DND-41 (cell line): Measurements from ENCODE around the gene PDPK1.
A peak's percentile ranks its signal among the peaks of the same experiment; 100 is the strongest.

Experiments used
- ATAC-seq: fragments of 200-7000 bp; cut with Tn5 transposase; 3 replicates; pipeline ENCODE4 v1.9.1; 2021; ENCODE audit warnings: low read depth; ENCODE audit not compliant: insufficient read depth
- DNase-seq: peaks from one replicate; pipeline ENCODE4 v3.0.0-alpha.2; 2020
- H2AFZ ChIP-seq: 2 replicates; pipeline ENCODE4 v1.6.0; 2012; ENCODE audit warnings: low read depth, low read length
- H3K27ac ChIP-seq: 2 replicates; pipeline ENCODE4 v1.5.1; 2012; ENCODE audit warnings: low read length, inconsistent platforms
- H3K27me3 ChIP-seq: fragments of 200-600 bp; sonication (generic); 2 replicates; pipeline ENCODE4 v1.6.0; 2012; ENCODE audit warnings: low read length, mild to moderate bottlenecking, inconsistent platforms; ENCODE audit not compliant: insufficient read depth, poor library complexity
- H3K36me3 ChIP-seq: 2 replicates; pipeline ENCODE4 v1.5.1; 2012; ENCODE audit warnings: low read length, inconsistent platforms; ENCODE audit not compliant: insufficient read depth
- H3K4me1 ChIP-seq: 2 replicates; pipeline ENCODE4 v1.5.1; 2012; ENCODE audit warnings: mild to moderate bottlenecking, low read length; ENCODE audit not compliant: insufficient read depth
- H3K4me2 ChIP-seq: 2 replicates; pipeline ENCODE4 v1.6.0; 2012; ENCODE audit warnings: mild to moderate bottlenecking, moderate library complexity, low read length, inconsistent platforms; ENCODE audit not compliant: insufficient read depth
- H3K4me3 ChIP-seq, 2 experiments: fragments of 200-600 bp in 1 of 2; shearing (Covaris generic) in 1 of 2; 2 replicates each; pipeline ENCODE4 v1.5.1; 2012 to 2016; ENCODE audit warnings: inconsistent platforms in 2 of 2, low read length in 2 of 2, mild to moderate bottlenecking in 2 of 2, low read depth in 1 of 2, moderate library complexity in 1 of 2
- H3K79me2 ChIP-seq: 2 replicates; pipeline ENCODE4 v1.6.0; 2012; ENCODE audit warnings: low read length, inconsistent platforms; ENCODE audit not compliant: insufficient read depth
- H3K9ac ChIP-seq: 2 replicates; pipeline ENCODE4 v1.6.0; 2012; ENCODE audit warnings: low read depth, mild to moderate bottlenecking, inconsistent platforms, low read length, moderate library complexity
- H3K9me3 ChIP-seq: 2 replicates; pipeline ENCODE4 v1.5.1; 2012; ENCODE audit warnings: low read length, moderate library complexity, mild to moderate bottlenecking, inconsistent platforms; ENCODE audit not compliant: insufficient read depth, severe bottlenecking
- H4K20me1 ChIP-seq: 2 replicates; pipeline ENCODE4 v1.6.0; 2012; ENCODE audit warnings: low read length; ENCODE audit not compliant: insufficient read depth
- EZH2 ChIP-seq: IDR thresholded peaks from 3 replicates; pipeline ENCODE4 v1.6.1; 2012; ENCODE audit warnings: borderline replicate concordance, low read depth, mild to moderate bottlenecking, moderate library complexity, low read length, inconsistent platforms; ENCODE audit not compliant: severe bottlenecking
- TF ChIP-seq, protein P1 (sequence below): IDR thresholded peaks from 2 replicates; pipeline ENCODE4 v1.5.1; 2012; ENCODE audit warnings: borderline replicate concordance, low read length, moderate library complexity, mild to moderate bottlenecking; ENCODE audit not compliant: poor library complexity, severe bottlenecking; ENCODE audit errors: extremely low read depth

Gene PDPK1

DNA sequence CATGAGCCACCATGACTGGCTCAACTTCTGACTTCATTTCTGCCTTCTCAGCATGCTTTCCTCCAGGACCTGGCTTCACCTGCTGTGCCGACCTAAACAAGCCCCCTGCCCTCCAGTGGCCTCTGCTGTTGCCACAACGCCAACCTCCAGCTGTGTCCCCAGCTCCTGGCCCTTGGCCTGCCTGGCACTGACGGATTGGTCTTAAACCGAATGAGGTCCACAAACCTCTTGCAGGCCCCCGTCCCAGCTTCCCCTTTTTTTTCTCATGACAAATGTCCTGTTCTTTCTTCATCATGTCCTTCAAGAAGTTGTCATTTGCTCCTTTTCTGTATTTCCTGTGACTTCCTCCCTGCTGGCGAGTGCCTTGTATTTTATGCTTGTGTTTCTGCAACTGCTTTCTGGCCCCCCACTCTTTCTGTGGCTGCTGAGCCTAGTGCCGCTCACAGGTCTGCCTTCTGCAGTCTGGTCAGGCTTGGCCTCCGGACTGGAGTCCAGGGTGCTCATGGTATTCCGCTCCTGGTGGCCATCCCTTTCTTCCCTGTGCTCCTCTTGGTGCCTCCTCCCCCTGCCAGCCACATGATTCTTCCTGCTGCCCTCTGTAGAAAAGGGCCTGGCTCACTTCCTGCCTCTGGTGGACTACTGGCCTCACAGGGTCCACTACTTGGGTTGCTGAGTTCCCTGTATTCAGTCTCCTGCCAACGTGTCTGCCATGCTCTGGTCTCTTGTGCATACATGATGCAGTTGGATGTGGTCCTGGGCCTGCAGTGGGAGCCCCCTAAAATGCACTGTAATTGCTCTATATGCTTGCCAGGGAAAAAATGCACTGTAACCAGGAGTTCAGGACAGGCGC lies 21.2 kb upstream of the PDPK1 start:
- Histone ChIP-seq H3K79me2 (peaks cover 71% of the 10 kb centered on the region), H3K36me3 (peaks cover 27% of the 10 kb centered on the region), H3K4me1 (peaks cover 74% of the 10 kb centered on the region), H3K9me3 (no peaks in the 10 kb centered on the region), H4K20me1 (peaks cover 59% of the 10 kb centered on the region), H3K4me3 (peak overlapping the region in 1 of 2 experiments; percentile 28; a peak in 1 of 4 replicates), H2AFZ (no peak overlapping the region), H3K9ac (peak overlapping the region; percentile 23; the same call in 1 of the 2 replicates), H3K27ac (peak overlapping the region; percentile 24; the same call in 1 of the 2 replicates), H3K4me2 (peak overlapping the region; percentile 80), H3K27me3 (no peaks in the 10 kb centered on the region)
- TF ChIP-seq, protein P1, sequence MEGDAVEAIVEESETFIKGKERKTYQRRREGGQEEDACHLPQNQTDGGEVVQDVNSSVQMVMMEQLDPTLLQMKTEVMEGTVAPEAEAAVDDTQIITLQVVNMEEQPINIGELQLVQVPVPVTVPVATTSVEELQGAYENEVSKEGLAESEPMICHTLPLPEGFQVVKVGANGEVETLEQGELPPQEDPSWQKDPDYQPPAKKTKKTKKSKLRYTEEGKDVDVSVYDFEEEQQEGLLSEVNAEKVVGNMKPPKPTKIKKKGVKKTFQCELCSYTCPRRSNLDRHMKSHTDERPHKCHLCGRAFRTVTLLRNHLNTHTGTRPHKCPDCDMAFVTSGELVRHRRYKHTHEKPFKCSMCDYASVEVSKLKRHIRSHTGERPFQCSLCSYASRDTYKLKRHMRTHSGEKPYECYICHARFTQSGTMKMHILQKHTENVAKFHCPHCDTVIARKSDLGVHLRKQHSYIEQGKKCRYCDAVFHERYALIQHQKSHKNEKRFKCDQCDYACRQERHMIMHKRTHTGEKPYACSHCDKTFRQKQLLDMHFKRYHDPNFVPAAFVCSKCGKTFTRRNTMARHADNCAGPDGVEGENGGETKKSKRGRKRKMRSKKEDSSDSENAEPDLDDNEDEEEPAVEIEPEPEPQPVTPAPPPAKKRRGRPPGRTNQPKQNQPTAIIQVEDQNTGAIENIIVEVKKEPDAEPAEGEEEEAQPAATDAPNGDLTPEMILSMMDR, result no peak
- TF ChIP-seq EZH2, result no peak
- DNase-seq (no peak), ATAC-seq (no peak)

DNA sequence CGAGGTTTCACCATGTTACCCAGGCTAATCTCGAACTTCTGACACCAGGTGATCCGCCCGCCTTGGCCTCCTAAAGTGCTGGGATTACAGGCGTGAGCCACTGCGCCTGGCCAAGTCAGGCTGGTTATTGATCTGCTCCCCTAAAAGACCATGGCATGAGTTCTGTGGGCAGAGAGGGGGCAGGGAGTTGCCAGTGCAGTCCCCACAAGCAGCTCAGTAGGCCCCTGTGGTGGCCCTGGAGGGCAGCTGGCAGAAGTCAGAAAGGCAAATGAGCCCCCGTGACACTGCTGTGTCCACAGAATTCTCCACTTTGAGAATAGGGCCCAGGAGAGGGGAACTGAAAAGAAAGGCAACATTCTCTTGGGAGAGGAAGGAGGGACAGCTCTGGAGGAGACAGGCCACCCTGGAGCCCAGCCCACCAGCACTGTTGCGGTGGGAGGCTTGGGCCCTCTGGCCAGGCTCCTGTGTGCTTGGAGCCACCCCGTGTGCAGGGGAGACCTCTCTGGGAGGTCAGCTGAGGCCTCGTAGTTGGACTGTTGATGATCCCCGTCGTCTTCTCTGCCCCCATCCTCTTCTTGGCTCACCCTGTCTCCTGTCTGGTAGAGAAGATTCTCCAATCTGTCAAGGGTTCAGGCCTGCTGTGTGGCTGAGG lies 19.7 kb upstream of the PDPK1 start:
- Histone ChIP-seq H3K4me1 (peaks cover 72% of the 10 kb centered on the region), H3K36me3 (peaks cover 37% of the 10 kb centered on the region), H3K27ac (no peak overlapping the region), H3K9ac (0 out of 2 replicates have a peak overlapping the region, but pooled peaks have one; percentile 36), H3K79me2 (peaks cover 80% of the 10 kb centered on the region), H3K4me3 (no peak overlapping the region), H2AFZ (no peak overlapping the region), H3K27me3 (no peaks in the 10 kb centered on the region), H4K20me1 (peaks cover 59% of the 10 kb centered on the region), H3K4me2 (peak overlapping the region; percentile 99), H3K9me3 (no peaks in the 10 kb centered on the region)
- TF ChIP-seq, protein P1, result no peak
- no peak for TF ChIP-seq EZH2
- no peak for DNase-seq
- ATAC-seq, result no peak

DNA sequence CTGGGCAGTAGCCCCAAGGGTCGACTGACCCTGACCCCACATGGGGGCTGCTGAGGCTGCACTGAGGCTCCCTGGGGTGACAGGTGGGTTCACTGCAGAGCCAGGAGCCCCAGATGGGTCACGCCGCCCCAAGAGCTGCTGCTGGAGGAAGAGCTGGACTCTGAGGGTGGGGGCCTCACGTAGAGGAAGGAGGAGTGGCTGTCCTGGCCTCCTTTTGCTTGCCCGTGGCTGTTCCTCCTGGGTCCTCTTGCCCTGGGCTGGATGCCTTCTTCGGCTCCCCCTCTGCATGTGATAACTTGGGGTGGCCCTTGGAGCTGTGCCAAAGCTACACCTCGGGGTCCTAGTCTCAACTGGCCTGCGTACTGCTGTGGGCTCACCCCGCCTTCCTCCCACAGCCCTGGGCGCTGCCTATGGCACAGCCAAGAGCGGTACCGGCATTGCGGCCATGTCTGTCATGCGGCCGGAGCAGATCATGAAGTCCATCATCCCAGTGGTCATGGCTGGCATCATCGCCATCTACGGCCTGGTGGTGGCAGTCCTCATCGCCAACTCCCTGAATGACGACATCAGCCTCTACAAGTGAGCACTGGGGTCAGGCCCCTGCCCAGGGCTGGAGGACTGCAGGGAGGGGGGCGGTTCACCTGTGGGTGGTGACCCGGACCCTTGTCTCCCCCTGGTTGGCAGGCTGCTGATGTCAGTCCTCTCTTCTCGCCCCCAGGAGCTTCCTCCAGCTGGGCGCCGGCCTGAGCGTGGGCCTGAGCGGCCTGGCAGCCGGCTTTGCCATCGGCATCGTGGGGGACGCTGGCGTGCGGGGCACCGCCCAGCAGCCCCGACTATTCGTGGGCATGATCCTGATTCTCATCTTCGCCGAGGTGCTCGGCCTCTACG lies 18.8 kb upstream of the PDPK1 start:
- Histone ChIP-seq H3K27me3 (no peaks in the 10 kb centered on the region), H3K4me2 (peak overlapping the region; percentile 99), H3K4me1 (peaks cover 69% of the 10 kb centered on the region), H3K4me3 (peak overlapping the region in 1 of 2 experiments; percentile 84; a peak in 1 of 4 replicates), H3K36me3 (peaks cover 47% of the 10 kb centered on the region), H2AFZ (no peak overlapping the region), H4K20me1 (peaks cover 67% of the 10 kb centered on the region), H3K9ac (peak overlapping the region; percentile 36), H3K27ac (no peak overlapping the region), H3K79me2 (peaks cover 85% of the 10 kb centered on the region), H3K9me3 (no peaks in the 10 kb centered on the region)
- no peak for ATAC-seq
- TF ChIP-seq, protein P1, result no peak
- no peak for TF ChIP-seq EZH2
- no peak for DNase-seq
